GM12872 (cell line): ENCODE measurements around the gene WDR90.
A peak's percentile ranks its signal among the peaks of the same experiment; 100 is the strongest.

ENCODE experiments used
- TF ChIP-seq, protein P1 (sequence below): IDR thresholded peaks from 3 replicates; pipeline ENCODE4 v1.5.1; 2011; ENCODE audit warnings: low read depth, mild to moderate bottlenecking, low read length, moderate library complexity; ENCODE audit not compliant: insufficient read depth

Gene WDR90

DNA sequence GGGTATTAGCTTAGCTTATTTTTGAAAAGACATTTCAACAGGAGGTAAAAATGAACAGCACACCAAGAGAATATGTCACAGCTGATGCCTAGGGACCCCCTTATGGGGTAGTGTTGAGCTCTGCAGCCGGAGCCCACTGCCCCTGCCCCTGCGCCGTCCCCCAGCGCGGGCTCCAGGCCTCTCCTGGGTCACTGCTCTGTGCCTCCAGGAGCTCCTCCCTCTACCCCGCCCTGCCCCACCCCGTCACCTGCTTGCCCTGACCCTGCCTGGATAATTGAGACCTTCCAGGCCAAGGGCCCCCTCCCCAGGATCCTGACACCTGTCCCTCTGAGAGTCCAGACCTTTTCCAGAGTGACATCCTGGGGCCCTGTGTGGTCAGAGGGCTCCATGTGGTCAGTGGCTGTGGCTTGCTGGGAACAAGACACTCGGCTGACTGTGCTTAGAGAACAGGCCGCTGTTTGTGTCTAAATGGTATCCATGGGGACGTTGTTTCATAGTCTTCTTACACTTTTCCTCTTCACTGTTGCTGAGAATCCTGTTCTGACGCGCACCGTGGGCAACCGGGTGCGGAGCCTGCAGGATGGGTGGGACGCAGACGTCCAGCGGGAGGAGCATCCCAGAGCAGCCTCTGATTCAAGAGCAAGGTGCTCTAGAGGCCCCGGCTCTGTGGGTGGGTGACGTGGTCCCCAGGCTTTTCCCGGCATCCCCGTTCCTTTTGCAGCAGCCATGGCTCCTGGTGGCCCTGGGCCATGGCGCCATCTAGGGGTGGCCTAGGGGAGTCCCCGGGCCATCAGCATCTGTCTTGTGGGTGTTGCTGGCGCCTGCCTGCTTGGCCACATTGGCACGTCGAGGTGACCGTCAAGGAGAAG is 38.4 kb upstream of the WDR90 start:
- TF ChIP-seq, protein P1, sequence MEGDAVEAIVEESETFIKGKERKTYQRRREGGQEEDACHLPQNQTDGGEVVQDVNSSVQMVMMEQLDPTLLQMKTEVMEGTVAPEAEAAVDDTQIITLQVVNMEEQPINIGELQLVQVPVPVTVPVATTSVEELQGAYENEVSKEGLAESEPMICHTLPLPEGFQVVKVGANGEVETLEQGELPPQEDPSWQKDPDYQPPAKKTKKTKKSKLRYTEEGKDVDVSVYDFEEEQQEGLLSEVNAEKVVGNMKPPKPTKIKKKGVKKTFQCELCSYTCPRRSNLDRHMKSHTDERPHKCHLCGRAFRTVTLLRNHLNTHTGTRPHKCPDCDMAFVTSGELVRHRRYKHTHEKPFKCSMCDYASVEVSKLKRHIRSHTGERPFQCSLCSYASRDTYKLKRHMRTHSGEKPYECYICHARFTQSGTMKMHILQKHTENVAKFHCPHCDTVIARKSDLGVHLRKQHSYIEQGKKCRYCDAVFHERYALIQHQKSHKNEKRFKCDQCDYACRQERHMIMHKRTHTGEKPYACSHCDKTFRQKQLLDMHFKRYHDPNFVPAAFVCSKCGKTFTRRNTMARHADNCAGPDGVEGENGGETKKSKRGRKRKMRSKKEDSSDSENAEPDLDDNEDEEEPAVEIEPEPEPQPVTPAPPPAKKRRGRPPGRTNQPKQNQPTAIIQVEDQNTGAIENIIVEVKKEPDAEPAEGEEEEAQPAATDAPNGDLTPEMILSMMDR: peak; percentile 44

DNA sequence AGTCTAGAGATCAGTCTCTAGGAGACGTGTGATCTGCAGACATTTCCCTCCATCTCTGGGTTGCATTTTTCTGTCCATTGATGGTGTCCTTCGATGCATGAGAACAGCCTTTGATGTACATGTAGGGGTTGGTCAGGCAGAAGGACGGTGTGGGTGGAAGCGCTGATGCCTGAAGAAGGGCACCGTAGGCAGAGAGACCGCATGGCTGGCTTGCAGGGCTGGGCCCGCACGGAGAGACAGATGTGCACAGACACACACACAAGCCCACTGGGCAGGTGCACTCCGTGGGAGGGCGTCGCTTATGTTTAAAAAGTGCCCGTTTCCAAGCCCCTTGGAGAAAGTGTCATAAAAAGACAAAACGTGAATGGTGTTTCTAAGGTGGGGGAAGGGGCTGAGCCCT is 34.0 kb upstream of the WDR90 start:
- TF ChIP-seq, protein P1: no peak

DNA sequence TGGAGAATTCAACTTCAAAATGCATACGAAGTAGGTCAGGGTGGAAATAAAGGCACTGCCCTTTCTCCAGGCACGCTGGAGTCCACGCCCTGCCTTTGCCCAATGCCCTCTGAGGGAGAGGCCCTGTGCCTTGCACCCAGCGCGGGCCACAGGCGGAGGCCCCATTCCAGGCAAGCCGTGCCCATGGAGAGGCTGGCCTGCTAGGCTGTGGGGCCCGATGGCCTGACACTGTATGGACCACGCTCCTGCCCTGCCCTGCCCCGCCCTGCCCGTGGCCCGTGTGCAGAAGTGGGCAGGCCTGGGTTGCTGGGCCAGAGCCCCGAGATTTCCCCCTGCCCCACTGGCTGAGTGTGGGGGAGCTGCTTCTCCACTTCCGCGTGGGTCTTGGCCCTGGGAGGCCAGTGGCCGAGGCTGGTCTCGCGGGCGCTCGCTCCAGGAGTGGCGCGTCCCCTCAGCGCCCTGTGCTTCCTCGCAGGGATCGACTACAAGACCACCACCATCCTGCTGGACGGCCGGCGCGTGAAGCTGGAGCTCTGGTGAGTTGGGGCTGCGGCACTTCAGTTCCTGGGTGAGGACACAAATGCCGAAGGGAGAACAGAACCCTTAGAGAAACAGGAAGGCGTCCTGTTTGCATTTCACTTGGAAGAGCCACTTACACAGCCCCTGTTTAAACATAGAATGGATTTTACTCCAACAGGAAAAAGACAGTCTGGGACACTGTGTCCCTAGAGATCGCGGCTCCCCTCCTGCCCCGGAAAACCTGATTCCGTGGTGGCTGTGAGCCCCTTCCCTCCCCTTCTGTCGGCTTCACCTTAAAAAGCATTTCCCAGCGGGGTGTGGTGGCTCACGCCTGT is 32.2 kb upstream of the WDR90 start:
- TF ChIP-seq, protein P1: no peak

DNA sequence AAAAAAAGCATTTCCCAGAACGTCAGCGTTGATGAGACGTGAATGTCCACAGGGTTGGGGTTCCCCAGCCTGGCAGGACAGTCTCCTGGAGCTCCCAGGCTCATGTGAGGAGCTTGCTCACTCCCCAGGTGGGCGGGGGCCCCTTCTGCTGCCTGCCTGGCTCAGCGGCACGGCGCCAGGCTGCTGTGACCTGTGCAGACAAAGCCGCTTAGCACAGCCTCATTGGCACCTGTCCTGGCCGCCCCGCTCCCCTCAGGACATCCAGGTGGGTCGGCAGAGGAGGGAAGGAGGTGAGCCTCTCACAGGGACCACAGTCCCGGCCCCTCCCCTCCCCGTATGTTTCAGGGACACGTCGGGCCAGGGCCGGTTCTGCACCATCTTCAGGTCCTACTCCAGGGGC is 31.3 kb upstream of the WDR90 start:
- TF ChIP-seq, protein P1: no peak

DNA sequence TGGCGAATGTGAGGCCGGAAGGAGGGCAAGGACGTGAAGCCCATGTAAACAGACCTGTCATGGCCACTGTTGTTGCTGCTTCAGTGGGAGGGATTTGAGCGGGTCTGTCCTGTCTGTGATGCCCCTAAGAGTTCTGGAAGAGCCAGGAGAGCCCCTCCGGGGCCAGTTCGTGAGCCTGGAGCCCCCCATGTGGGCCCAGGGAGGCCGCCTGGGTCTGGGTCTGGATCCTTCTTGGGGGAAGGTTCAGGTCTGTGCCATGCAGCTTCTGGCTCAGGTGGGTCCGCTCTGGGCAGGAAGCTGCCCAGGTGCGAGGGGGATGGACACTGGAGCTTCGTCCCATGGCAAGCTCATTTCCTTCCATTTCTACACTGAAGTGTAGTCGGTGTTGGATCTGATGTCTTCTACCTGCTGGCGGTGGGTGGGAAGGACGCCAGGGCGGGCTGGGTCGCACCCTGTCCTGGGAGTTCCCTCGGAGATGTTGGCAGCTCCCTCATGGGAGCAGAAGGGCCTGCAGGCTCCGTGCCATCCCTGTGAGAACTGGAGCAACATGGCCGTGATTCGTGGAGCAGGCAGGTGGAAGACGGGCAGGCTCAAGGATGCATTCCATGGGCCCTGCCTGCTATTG is 29.6 kb upstream of the WDR90 start:
- TF ChIP-seq, protein P1: no peak

DNA sequence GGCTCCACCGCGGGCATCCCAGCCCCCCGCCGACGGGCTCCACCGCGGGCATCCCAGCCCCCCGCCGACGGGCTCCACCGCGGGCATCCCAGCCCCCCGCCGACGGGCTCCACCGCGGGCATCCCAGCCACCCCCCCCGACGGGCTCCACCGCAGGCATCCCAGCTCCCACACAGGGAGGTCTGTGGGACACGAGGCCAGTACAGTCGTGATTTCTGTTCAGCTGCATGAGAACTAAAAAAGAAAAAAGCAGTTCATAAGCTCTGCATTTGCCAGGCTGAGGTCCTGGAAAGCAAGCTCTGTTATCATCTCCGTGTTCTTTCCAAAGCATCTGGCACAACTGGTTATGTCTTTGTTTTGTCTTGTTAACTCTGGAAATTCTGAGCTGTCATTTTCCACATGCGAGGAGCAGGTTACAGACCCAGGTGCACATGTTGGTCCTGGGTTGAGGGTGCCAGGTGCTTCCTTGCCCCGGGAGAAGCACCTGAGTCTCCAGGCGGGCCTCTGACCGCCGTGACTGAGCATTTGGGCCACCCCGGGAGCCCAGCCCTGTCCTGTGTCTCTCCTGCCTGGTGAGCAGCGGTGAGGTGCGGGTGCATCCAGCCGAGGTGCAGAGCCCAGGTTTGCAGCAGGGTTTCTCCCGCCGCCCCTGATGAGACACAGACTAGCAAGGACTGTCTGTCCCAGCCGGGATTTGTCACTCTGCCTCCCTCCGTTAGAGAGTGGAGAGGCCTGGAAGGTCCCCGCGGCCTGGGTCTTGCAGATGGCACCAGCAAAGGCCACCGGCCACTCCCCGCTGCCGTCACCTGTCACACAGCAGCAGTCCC is 28.3 kb upstream of the WDR90 start:
- TF ChIP-seq, protein P1: no peak
